ENCODE results near the gene THY1. TPM values are rescaled to one million over a fixed set of nuclear protein-coding genes. Genes with fewer than 3 reads are reported as not detected.

THY1 gene
- total and polyA plus RNA-seq, 2 of the 8 experiments (the other 6 are each of a cell fraction or from before 2014, with no cell fraction given) = 286 to 2,479 TPM

- TF ChIP-seq GABPA (IDR thresholded peaks at IDR 0.05; ENCODE audit: borderline replicate concordance, insufficient read depth, low read length) = no peak
- TF ChIP-seq CHD1 (IDR thresholded peaks at IDR 0.05; ENCODE audit: low read depth, low read length) = no peak
- no peak for TF ChIP-seq RBBP5 (IDR thresholded peaks at IDR 0.05; ENCODE audit: borderline replicate concordance, low read depth, low read length)
- no peak for TF ChIP-seq SP2 (IDR thresholded peaks at IDR 0.05; ENCODE audit: low read length)
- TF ChIP-seq BCL11A (IDR thresholded peaks at IDR 0.05; ENCODE audit: low read depth in 2 of 2, low read length in 2 of 2) = no peak
- no peak for TF ChIP-seq SIX5 (IDR thresholded peaks at IDR 0.05; ENCODE audit: low read depth, low read length)
Observed at GRCh38 chr11:119409731-119410130, 13.2 kb downstream of the THY1 start (continued).
